ENCODE results near the gene FASN.

FASN gene

GRCh38 chr17:82054351-82055022 lies 43.5 kb downstream of the FASN start:
- no peak for TF ChIP-seq CTCF (IDR thresholded peaks at IDR 0.05)

GRCh38 chr17:82053556-82054263 lies 44.3 kb downstream of the FASN start:
- no peak for TF ChIP-seq CTCF (IDR thresholded peaks at IDR 0.05)

- TF ChIP-seq CTCF (IDR thresholded peaks at IDR 0.05) = no peak
Observed at GRCh38 chr17:82053130-82053529, 44.9 kb downstream of the FASN start.

GRCh38 chr17:82052638-82053059 lies 45.4 kb downstream of the FASN start:
- no peak for TF ChIP-seq CTCF (IDR thresholded peaks at IDR 0.05)

GRCh38 chr17:82051776-82052637 lies 46.0 kb downstream of the FASN start, which contains the start of the genes GPS1 and RFNG:
Gene GPS1, plus strand, starts transcription at chr17:82051898. Its CDS starts 34 bp downstream, at chr17:82051932.
Gene RFNG, minus strand, starts transcription at chr17:82051811. Its CDS starts 45 bp downstream, at chr17:82051766.
- TF ChIP-seq CTCF (IDR thresholded peaks at IDR 0.05) = no peak

- TF ChIP-seq CTCF (IDR thresholded peaks at IDR 0.05) = no peak
Observed at GRCh38 chr17:82050761-82051641, 47.0 kb downstream of the FASN start.
